Nephron progenitor cell (in vitro differentiated cells): ENCODE data around the gene GIPC3.

ENCODE experiments used
- DNase-seq: peaks from one replicate; pipeline ENCODE4 v3.0.0; 2021
- H3K27ac Mint-ChIP-seq: 2 replicates; pipeline ENCODE4 v1.8.0; 2021; ENCODE audit warnings: mild to moderate bottlenecking, moderate library complexity, mixed read lengths
- H3K27me3 Mint-ChIP-seq: 2 replicates; pipeline ENCODE4 v1.8.0; 2021; ENCODE audit warnings: mild to moderate bottlenecking, low read depth, mixed read lengths; ENCODE audit not compliant: poor library complexity
- H3K36me3 Mint-ChIP-seq: 2 replicates; pipeline ENCODE4 v1.8.0; 2021; ENCODE audit warnings: low read depth, mixed read lengths
- H3K4me1 Mint-ChIP-seq: 2 replicates; pipeline ENCODE4 v1.8.0; 2021; ENCODE audit warnings: mixed read lengths
- H3K4me3 Mint-ChIP-seq: 2 replicates; pipeline ENCODE4 v1.8.0; 2021; ENCODE audit warnings: mild to moderate bottlenecking, moderate library complexity, mixed read lengths
- H3K9me3 Mint-ChIP-seq: 2 replicates; pipeline ENCODE4 v1.8.0; 2021; ENCODE audit warnings: mild to moderate bottlenecking, moderate library complexity, mixed read lengths
- CTCF ChIP-seq: fragments of 200-600 bp; sonication (generic); IDR thresholded peaks from 2 replicates; pipeline ENCODE4 v1.5.0; 2021; ENCODE audit warnings: antibody characterized with exemption

GIPC3 gene

GRCh38 chr19:3548606-3549005, 36.7 kb upstream of the GIPC3 start:
- no peak for DNase-seq
- Mint-ChIP-seq H3K4me3 (no peak overlapping the region), H3K27ac (no peak overlapping the region), H3K27me3 (no peaks in the 10 kb centered on the region), H3K9me3 (no peaks in the 10 kb centered on the region), H3K4me1 (no peaks in the 10 kb centered on the region), H3K36me3 (peaks cover 4% of the 10 kb centered on the region)
- no peak for TF ChIP-seq CTCF

DNA sequence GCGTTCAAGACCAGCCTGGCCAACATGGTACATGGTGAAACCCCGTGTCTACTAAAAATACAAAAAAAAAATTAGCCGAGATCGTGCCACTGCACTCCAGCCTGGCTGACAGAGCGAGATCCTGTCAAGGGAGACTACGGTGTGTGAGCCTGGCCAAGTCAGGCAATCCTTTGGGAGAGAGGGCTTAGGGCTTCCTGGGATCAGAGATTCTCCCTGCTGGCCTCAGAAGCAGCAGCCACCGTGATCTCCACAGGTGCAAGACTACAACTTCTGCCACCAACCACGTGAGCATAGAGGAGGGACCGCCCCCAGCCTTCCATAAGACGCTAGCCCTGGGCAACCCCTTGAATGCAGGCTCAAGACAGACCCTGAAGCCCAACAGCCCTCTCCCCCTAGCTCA, 35.5 kb upstream of the GIPC3 start:
- Mint-ChIP-seq H3K36me3 (peaks cover 4% of the 10 kb centered on the region), H3K9me3 (no peaks in the 10 kb centered on the region), H3K4me1 (peaks cover 6% of the 10 kb centered on the region), H3K27me3 (no peaks in the 10 kb centered on the region), H3K4me3 (no peak overlapping the region), H3K27ac (no peak overlapping the region)
- TF ChIP-seq CTCF, result no peak
- DNase-seq, result no peak

DNA sequence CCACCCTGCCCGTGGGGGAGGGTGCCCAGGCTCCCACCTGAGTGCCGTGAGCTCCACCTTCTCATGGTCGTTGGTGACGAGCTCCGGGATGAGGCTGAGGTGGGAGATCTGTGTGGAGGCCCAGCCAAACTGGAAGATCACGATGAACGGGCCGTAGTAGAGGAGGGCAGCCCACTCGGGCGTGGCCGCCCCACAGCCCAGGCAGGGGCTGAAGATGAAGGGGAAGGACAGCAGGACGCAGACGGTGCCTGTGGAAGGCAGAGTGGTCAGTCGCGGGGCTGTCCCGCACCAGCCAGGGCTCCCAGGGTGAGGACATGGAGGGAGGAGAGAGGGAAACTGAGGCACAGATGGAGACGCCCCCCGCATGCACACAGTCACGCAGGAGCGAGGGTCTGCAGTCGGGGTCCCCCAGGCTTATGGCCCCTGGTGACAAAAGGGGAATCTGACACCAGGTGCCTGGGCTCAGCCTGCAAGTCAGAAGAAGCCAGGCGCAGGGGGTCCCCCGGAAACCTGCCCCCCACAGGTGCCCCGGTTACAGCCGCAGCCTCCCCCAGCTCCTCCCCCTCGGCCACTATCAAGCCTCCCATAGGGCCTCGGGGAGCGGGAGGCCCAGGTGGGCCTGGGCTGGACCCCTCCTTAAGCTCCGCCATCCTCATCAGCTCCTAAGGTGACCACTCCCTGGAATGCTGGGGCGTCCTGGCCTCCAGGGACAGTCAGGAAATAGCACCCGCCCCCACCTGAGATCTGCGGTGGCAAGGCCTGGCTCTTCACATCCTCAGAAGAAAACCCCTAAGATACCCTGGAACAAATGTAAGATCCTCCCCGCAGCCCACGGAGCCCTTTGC, 34.1 kb upstream of the GIPC3 start:
- no peak overlapping the region for H3K27ac Mint-ChIP-seq
- no peak overlapping the region for H3K4me3 Mint-ChIP-seq
- no peaks in the 10 kb centered on the region for H3K9me3 Mint-ChIP-seq
- H3K36me3 Mint-ChIP-seq, result no peaks in the 10 kb centered on the region
- H3K4me1 Mint-ChIP-seq, result peaks cover 15% of the 10 kb centered on the region
- no peak for DNase-seq
- TF ChIP-seq CTCF, result no peak
- H3K27me3 Mint-ChIP-seq, result no peaks in the 10 kb centered on the region

DNA sequence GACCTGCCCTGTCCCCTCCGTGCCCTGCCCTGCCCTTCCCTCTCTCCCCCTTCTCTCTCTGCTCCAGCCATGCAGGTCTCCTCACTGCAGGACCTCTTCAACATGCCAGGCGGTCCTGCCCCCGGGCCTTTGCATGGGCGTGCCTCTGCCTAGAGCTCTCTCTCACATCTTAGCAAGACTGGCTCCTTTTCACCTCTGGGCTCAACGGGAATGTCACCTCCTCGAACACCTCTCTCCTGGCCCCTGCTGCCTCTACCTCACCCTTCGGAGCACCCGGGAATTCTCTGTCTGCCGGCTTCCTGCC, 33.5 kb upstream of the GIPC3 start:
- TF ChIP-seq CTCF, result no peak
- H3K4me1 Mint-ChIP-seq, result peaks cover 21% of the 10 kb centered on the region
- H3K9me3 Mint-ChIP-seq, result no peaks in the 10 kb centered on the region
- no peak for DNase-seq
- no peak overlapping the region for H3K27ac Mint-ChIP-seq
- H3K4me3 Mint-ChIP-seq, result no peak overlapping the region
- no peaks in the 10 kb centered on the region for H3K36me3 Mint-ChIP-seq
- peaks cover 2% of the 10 kb centered on the region for H3K27me3 Mint-ChIP-seq

GRCh38 chr19:3554254-3555083, 30.8 kb upstream of the GIPC3 start:
- no peaks in the 10 kb centered on the region for H3K36me3 Mint-ChIP-seq
- peak overlapping the region; percentile 12 for H3K27ac Mint-ChIP-seq
- peaks cover 3% of the 10 kb centered on the region for H3K27me3 Mint-ChIP-seq
- peaks cover 28% of the 10 kb centered on the region for H3K4me1 Mint-ChIP-seq
- DNase-seq, result no peak
- no peaks in the 10 kb centered on the region for H3K9me3 Mint-ChIP-seq
- TF ChIP-seq CTCF, result no peak
- H3K4me3 Mint-ChIP-seq, result peak overlapping the region; percentile 60
